ENCODE results near the gene CLSTN2.

The CLSTN2 gene

GRCh38 chr3:140189267-140189666 lies 254.3 kb downstream of the CLSTN2 start:
- no peak for TF ChIP-seq CTCF (IDR thresholded peaks at IDR 0.05; ENCODE audit: control extremely low read depth, extremely low read depth, low read depth, missing control alignments)
- ChIA-PET CTCF (no interaction called here), POLR2A (no interaction called here)
- no peak for DNase-seq (ENCODE audit: extremely low spot score)

GRCh38 chr3:140189976-140190375 lies 255.0 kb downstream of the CLSTN2 start:
- CTCF ChIA-PET: no interaction called here
- no peak for DNase-seq (ENCODE audit: extremely low spot score)
- POLR2A ChIA-PET: no interaction called here
- TF ChIP-seq CTCF (IDR thresholded peaks at IDR 0.05; ENCODE audit: control extremely low read depth, extremely low read depth, low read depth, missing control alignments): no peak

- POLR2A ChIA-PET: no interaction called here
- no peak for DNase-seq (ENCODE audit: extremely low spot score)
- CTCF ChIA-PET: interaction anchor here (0.9 to 1.8 kb wide), 3 partner anchors 10 to 68 kb away, joined by 3 to 6 read pairs (median 3); no protein-coding TSS in a partner anchor
- TF ChIP-seq CTCF (IDR thresholded peaks at IDR 0.05; ENCODE audit: control extremely low read depth, extremely low read depth, low read depth, missing control alignments): no peak
These were observed 262.0 kb downstream of the CLSTN2 start for GRCh38 chr3:140196970-140197369.

- no peak for DNase-seq (ENCODE audit: extremely low spot score)
- ChIA-PET CTCF (interaction anchor here (0.7 to 1.8 kb wide), 2 partner anchors 12 to 51 kb away, joined by 3 to 6 read pairs; no protein-coding TSS in a partner anchor), POLR2A (no interaction called here)
- no peak for TF ChIP-seq CTCF (IDR thresholded peaks at IDR 0.05; ENCODE audit: control extremely low read depth, extremely low read depth, low read depth, missing control alignments)
These were observed 263.3 kb downstream of the CLSTN2 start for GRCh38 chr3:140198242-140198641.

GRCh38 chr3:140199008-140199407 lies 264.0 kb downstream of the CLSTN2 start:
- ChIA-PET POLR2A (no interaction called here), CTCF (interaction anchor here (0.7 to 1.3 kb wide), 2 partner anchors 14 to 50 kb away, joined by 3 read pairs; no protein-coding TSS in a partner anchor)
- no peak for TF ChIP-seq CTCF (IDR thresholded peaks at IDR 0.05; ENCODE audit: control extremely low read depth, extremely low read depth, low read depth, missing control alignments)
- no peak for DNase-seq (ENCODE audit: extremely low spot score)

GRCh38 chr3:140199743-140200142 lies 264.8 kb downstream of the CLSTN2 start:
- ChIA-PET POLR2A (no interaction called here), CTCF (interaction anchor here (1.3 kb wide), 1 partner anchor 15 kb away, joined by 3 read pairs; no protein-coding TSS in a partner anchor)
- no peak for TF ChIP-seq CTCF (IDR thresholded peaks at IDR 0.05; ENCODE audit: control extremely low read depth, extremely low read depth, low read depth, missing control alignments)
- no peak for DNase-seq (ENCODE audit: extremely low spot score)

- no peak for DNase-seq (ENCODE audit: extremely low spot score)
- ChIA-PET POLR2A (no interaction called here), CTCF (interaction anchor here (1.7 kb wide), 1 partner anchor 14 kb away, joined by 4 read pairs; no protein-coding TSS in a partner anchor)
- no peak for TF ChIP-seq CTCF (IDR thresholded peaks at IDR 0.05; ENCODE audit: control extremely low read depth, extremely low read depth, low read depth, missing control alignments)
These were observed 268.5 kb downstream of the CLSTN2 start for GRCh38 chr3:140203510-140203909.
